Immature natural killer cell (primary cell): ENCODE results near the gene CD86. TPM values are rescaled to one million over a fixed set of nuclear protein-coding genes. Genes with fewer than 3 reads are reported as not detected.
A peak's percentile ranks its signal among the peaks of the same experiment; 100 is the strongest.

Experiments used
- DNase-seq, 3 donors: peaks; one replicate each; pipeline ENCODE4 v3.0.0; 2022; ENCODE audit warnings: mixed read lengths in 1 of 3
- H3K27ac Mint-ChIP-seq, 6 donors: one replicate each; pipeline ENCODE4 v1.8.0; 2020; ENCODE audit warnings: mixed read lengths in 6 of 6, mild to moderate bottlenecking in 5 of 6, inconsistent platforms in 4 of 6, moderate library complexity in 3 of 6
- H3K27me3 Mint-ChIP-seq, 3 donors: one replicate each; pipeline ENCODE4 v1.8.0; 2020 to 2021; ENCODE audit warnings: low read depth in 3 of 3, mild to moderate bottlenecking in 3 of 3, mixed read lengths in 3 of 3, moderate library complexity in 3 of 3, inconsistent platforms in 1 of 3
- H3K36me3 Mint-ChIP-seq, 3 donors: one replicate each; pipeline ENCODE4 v1.8.0; 2020; ENCODE audit warnings: mixed read lengths in 3 of 3, inconsistent platforms in 2 of 3, mild to moderate bottlenecking in 2 of 3
- H3K4me1 Mint-ChIP-seq, 2 donors: one replicate each; pipeline ENCODE4 v1.8.0; 2020; ENCODE audit warnings: inconsistent platforms in 2 of 2, mild to moderate bottlenecking in 2 of 2, mixed read lengths in 2 of 2, moderate library complexity in 1 of 2
- H3K4me3 Mint-ChIP-seq, 5 donors: one replicate each; pipeline ENCODE4 v1.8.0; 2020; ENCODE audit warnings: mild to moderate bottlenecking in 5 of 5, mixed read lengths in 5 of 5, inconsistent platforms in 3 of 5, moderate library complexity in 3 of 5
- H3K9me3 Mint-ChIP-seq, 6 donors: one replicate each; pipeline ENCODE4 v1.8.0; 2020; ENCODE audit warnings: mild to moderate bottlenecking in 6 of 6, mixed read lengths in 6 of 6, inconsistent platforms in 4 of 6, moderate library complexity in 3 of 6
- polyA plus RNA-seq, 3 donors: library from polyadenylated mRNA; unstranded; fragments of 300-500 nt; fragmentation: Illumina TruSeq; gene quantifications; one replicate each; pipeline ENCODE4 v1.2.3, GENCODE V29; 2021

CD86 gene
- polyA plus RNA-seq, 3 donors from 2014 or later, result 1.1 to 7.4 (median 6.2) TPM

- no peaks in the 10 kb centered on the region for H3K4me1 Mint-ChIP-seq
- DNase-seq, result no peak
- H3K36me3 Mint-ChIP-seq, result no peaks in the 10 kb centered on the region
- H3K9me3 Mint-ChIP-seq, result peaks cover 0 to 2% (median 0%) of the 10 kb centered on the region in 6 donors
- no peak overlapping the region for H3K4me3 Mint-ChIP-seq
- peaks cover 0 to under 1% (median 0%) of the 10 kb centered on the region in 3 donors for H3K27me3 Mint-ChIP-seq
- no peak overlapping the region for H3K27ac Mint-ChIP-seq
Observed at GRCh38 chr3:122088531-122088930, 33.4 kb downstream of the CD86 start.

GRCh38 chr3:122091602-122092295, 36.6 kb downstream of the CD86 start:
- no peak for DNase-seq
- no peaks in the 10 kb centered on the region for H3K27me3 Mint-ChIP-seq
- H3K9me3 Mint-ChIP-seq, result peaks cover 0 to 2% (median 0%) of the 10 kb centered on the region in 6 donors
- H3K4me1 Mint-ChIP-seq, result no peaks in the 10 kb centered on the region
- H3K36me3 Mint-ChIP-seq, result no peaks in the 10 kb centered on the region
- H3K27ac Mint-ChIP-seq, result no peak overlapping the region
- no peak overlapping the region for H3K4me3 Mint-ChIP-seq

- no peaks in the 10 kb centered on the region for H3K4me1 Mint-ChIP-seq
- H3K27me3 Mint-ChIP-seq, result no peaks in the 10 kb centered on the region
- DNase-seq, result no peak
- H3K27ac Mint-ChIP-seq, result peak overlapping the region in 1 of 6 donors; percentile 23
- H3K4me3 Mint-ChIP-seq, result peak overlapping the region in 2 of 5 donors; percentile 1
- H3K9me3 Mint-ChIP-seq, result peaks cover 0 to 2% (median 0%) of the 10 kb centered on the region in 6 donors
- H3K36me3 Mint-ChIP-seq, result no peaks in the 10 kb centered on the region
Observed at GRCh38 chr3:122092460-122093165, 37.5 kb downstream of the CD86 start.

GRCh38 chr3:122094125-122094524, 39.0 kb downstream of the CD86 start:
- no peak for DNase-seq
- Mint-ChIP-seq H3K9me3 (peaks cover 0 to 2% (median 0%) of the 10 kb centered on the region in 6 donors), H3K4me1 (no peaks in the 10 kb centered on the region), H3K36me3 (no peaks in the 10 kb centered on the region), H3K27me3 (no peaks in the 10 kb centered on the region), H3K4me3 (no peak overlapping the region), H3K27ac (no peak overlapping the region)

GRCh38 chr3:122094693-122095092, 39.5 kb downstream of the CD86 start:
- no peak overlapping the region for H3K27ac Mint-ChIP-seq
- no peak overlapping the region for H3K4me3 Mint-ChIP-seq
- DNase-seq, result no peak
- no peaks in the 10 kb centered on the region for H3K27me3 Mint-ChIP-seq
- H3K36me3 Mint-ChIP-seq, result no peaks in the 10 kb centered on the region
- no peaks in the 10 kb centered on the region for H3K4me1 Mint-ChIP-seq
- H3K9me3 Mint-ChIP-seq, result peaks cover 0 to 2% (median 0%) of the 10 kb centered on the region in 6 donors

GRCh38 chr3:122097141-122097540, 42.0 kb downstream of the CD86 start:
- H3K9me3 Mint-ChIP-seq, result peaks cover 0 to 1% (median 0%) of the 10 kb centered on the region in 6 donors
- H3K27ac Mint-ChIP-seq, result no peak overlapping the region
- no peak for DNase-seq
- peaks cover 0 to 3% (median 0%) of the 10 kb centered on the region in 3 donors for H3K27me3 Mint-ChIP-seq
- H3K36me3 Mint-ChIP-seq, result no peaks in the 10 kb centered on the region
- no peak overlapping the region for H3K4me3 Mint-ChIP-seq
- H3K4me1 Mint-ChIP-seq, result peaks cover 1 to 4% of the 10 kb centered on the region in 2 donors

- no peak overlapping the region for H3K4me3 Mint-ChIP-seq
Observed at GRCh38 chr3:122098611-122099010, 43.4 kb downstream of the CD86 start.

GRCh38 chr3:122099255-122099654, 44.1 kb downstream of the CD86 start:
- Mint-ChIP-seq H3K4me1 (peaks cover 2 to 10% of the 10 kb centered on the region in 2 donors), H3K9me3 (no peaks in the 10 kb centered on the region), H3K27me3 (peaks cover 0 to 3% (median 2%) of the 10 kb centered on the region in 3 donors), H3K4me3 (no peak overlapping the region), H3K36me3 (no peaks in the 10 kb centered on the region), H3K27ac (no peak overlapping the region)
- DNase-seq, result no peak

More at GRCh38 chr3:122098611-122099010, 43.4 kb downstream of the CD86 start:
- H3K4me1 Mint-ChIP-seq, result peaks cover 2 to 10% of the 10 kb centered on the region in 2 donors
- no peak for DNase-seq
- no peaks in the 10 kb centered on the region for H3K9me3 Mint-ChIP-seq
- H3K27me3 Mint-ChIP-seq, result peaks cover 0 to 3% (median 2%) of the 10 kb centered on the region in 3 donors
- H3K36me3 Mint-ChIP-seq, result no peaks in the 10 kb centered on the region
- H3K27ac Mint-ChIP-seq, result no peak overlapping the region

GRCh38 chr3:122100083-122100482, 44.9 kb downstream of the CD86 start:
- H3K9me3 Mint-ChIP-seq, result no peaks in the 10 kb centered on the region
- H3K27me3 Mint-ChIP-seq, result peaks cover 0 to 3% (median 2%) of the 10 kb centered on the region in 3 donors
- H3K4me1 Mint-ChIP-seq, result peaks cover 2 to 10% of the 10 kb centered on the region in 2 donors
- H3K36me3 Mint-ChIP-seq, result no peaks in the 10 kb centered on the region
- H3K4me3 Mint-ChIP-seq, result no peak overlapping the region
- DNase-seq, result no peak
- no peak overlapping the region for H3K27ac Mint-ChIP-seq

GRCh38 chr3:122100591-122101463, 45.7 kb downstream of the CD86 start:
- DNase-seq, result no peak
- peak overlapping the region in 1 of 5 donors; percentile 8 for H3K4me3 Mint-ChIP-seq

GRCh38 chr3:122101646-122102045, 46.5 kb downstream of the CD86 start:
- Mint-ChIP-seq H3K9me3 (no peaks in the 10 kb centered on the region), H3K4me1 (peaks cover 2 to 10% of the 10 kb centered on the region in 2 donors), H3K27ac (no peak overlapping the region), H3K4me3 (no peak overlapping the region), H3K27me3 (peaks cover 0 to 3% (median 2%) of the 10 kb centered on the region in 3 donors), H3K36me3 (no peaks in the 10 kb centered on the region)
- DNase-seq, result peak; percentile 1 to 24 (median 19)

More at GRCh38 chr3:122100591-122101463, 45.7 kb downstream of the CD86 start:
- Mint-ChIP-seq H3K4me1 (peaks cover 2 to 10% of the 10 kb centered on the region in 2 donors), H3K9me3 (no peaks in the 10 kb centered on the region), H3K27ac (no peak overlapping the region), H3K36me3 (no peaks in the 10 kb centered on the region), H3K27me3 (peaks cover 0 to 3% (median 2%) of the 10 kb centered on the region in 3 donors)

GRCh38 chr3:122102191-122102935, 47.2 kb downstream of the CD86 start:
- Mint-ChIP-seq H3K4me3 (no peak overlapping the region), H3K9me3 (peaks cover 0 to 3% (median 0%) of the 10 kb centered on the region in 6 donors), H3K27ac (no peak overlapping the region), H3K4me1 (peaks cover 2 to 10% of the 10 kb centered on the region in 2 donors), H3K27me3 (peaks cover 0 to 3% (median 2%) of the 10 kb centered on the region in 3 donors), H3K36me3 (no peaks in the 10 kb centered on the region)
- DNase-seq, result no peak
